Fibroblast of pulmonary artery (primary cell): ENCODE measurements around the gene PVR.
A peak's percentile ranks its signal among the peaks of the same experiment; 100 is the strongest.

Source experiments
- DNase-seq: peaks from one replicate; pipeline ENCODE4 v3.0.0-alpha.2; 2010; ENCODE audit warnings: low read depth
- H3K4me3 ChIP-seq: replicated peaks from 2 replicates; pipeline ENCODE4 v1.5.1; 2011; ENCODE audit warnings: low read depth, mild to moderate bottlenecking, control low read depth, low read length, moderate library complexity
- CTCF ChIP-seq: IDR thresholded peaks from 2 replicates; pipeline ENCODE4 v1.5.1; 2011; ENCODE audit warnings: mild to moderate bottlenecking, control low read depth, low read length, inconsistent platforms; ENCODE audit errors: missing control alignments

Gene PVR

GRCh38 chr19:44602081-44602480, 41.6 kb upstream of the PVR start:
- no peak for DNase-seq
- no peak for TF ChIP-seq CTCF
- H3K4me3 ChIP-seq: no peak overlapping the region

- TF ChIP-seq CTCF: no peak
- no peak overlapping the region for H3K4me3 ChIP-seq
- peak; percentile 89 for DNase-seq
Observed at GRCh38 chr19:44603201-44603945, 40.3 kb upstream of the PVR start.

GRCh38 chr19:44604241-44604640, 39.5 kb upstream of the PVR start:
- TF ChIP-seq CTCF: no peak
- DNase-seq: no peak
- H3K4me3 ChIP-seq: no peak overlapping the region

GRCh38 chr19:44605547-44605946, 38.2 kb upstream of the PVR start:
- no peak for TF ChIP-seq CTCF
- no peak overlapping the region for H3K4me3 ChIP-seq
- DNase-seq: no peak

- DNase-seq: peak; percentile 69
- no peak for TF ChIP-seq CTCF
- H3K4me3 ChIP-seq: no peak overlapping the region
Observed at GRCh38 chr19:44607049-44607448, 36.7 kb upstream of the PVR start.

GRCh38 chr19:44607917-44608316, 35.8 kb upstream of the PVR start:
- TF ChIP-seq CTCF: no peak
- no peak for DNase-seq
- no peak overlapping the region for H3K4me3 ChIP-seq

- no peak for TF ChIP-seq CTCF
- peak; percentile 55 for DNase-seq
- H3K4me3 ChIP-seq: no peak overlapping the region
Observed at GRCh38 chr19:44608391-44608821, 35.3 kb upstream of the PVR start.
